OCI-LY3 (cell line): ENCODE measurements around the gene RNF112.

Experiments
- CTCF ChIP-seq: fragments of 200-600, 300-600 bp; sonication (generic); IDR thresholded peaks from 2 replicates; pipeline ENCODE4 v1.5.1; 2014; ENCODE audit warnings: antibody characterized with exemption, low read length, low read depth
- EZH2phosphoT487 ChIP-seq: fragments of 200-600 bp; shearing (Covaris generic); IDR thresholded peaks from 2 replicates; pipeline ENCODE4 v1.6.1; 2018; ENCODE audit warnings: antibody characterized with exemption, mixed run types, low read depth

- no peak for TF ChIP-seq CTCF
- TF ChIP-seq EZH2phosphoT487 = no peak
Observed at GRCh38 chr17:19361326-19361725, 49.7 kb upstream of the RNF112 start.
